Tibial nerve (tissue), 3 donors: ENCODE results near the gene TEKTIP1.

ENCODE experiments used
- EP300 ChIP-seq, 2 donors: sonication (generic); formaldehyde crosslinking; IDR thresholded peaks; one replicate each; pipeline ENCODE4 v1.6.1; 2017; ENCODE audit warnings: antibody characterized with exemption in 2 of 2, mild to moderate bottlenecking in 1 of 2
- POLR2A ChIP-seq, 2 donors: fragments of 450-650 bp; IDR thresholded peaks; one replicate each; pipeline ENCODE4 v1.6.1; 2017; ENCODE audit warnings: antibody characterized with exemption in 2 of 2, mild to moderate bottlenecking in 2 of 2, moderate library complexity in 2 of 2

- no peak for TF ChIP-seq POLR2A (IDR thresholded peaks at IDR 0.05)
- no peak for TF ChIP-seq EP300 (IDR thresholded peaks at IDR 0.05)
Observed at GRCh38 chr19:3526507-3527237, 12.3 kb upstream of the TEKTIP1 start.
